Progenitor cell of endocrine pancreas (in vitro differentiated cells): ENCODE results near the gene C19orf33. TPM values are rescaled to one million over a fixed set of nuclear protein-coding genes. Genes with fewer than 3 reads are reported as not detected.
A peak's percentile ranks its signal among the peaks of the same experiment; 100 is the strongest.
"Not testable (repeated sequence)": the region's sequence is repeated elsewhere in the genome, so short reads cannot be mapped to it uniquely, and the experiment has no call there.

ENCODE experiments used
- DNase-seq: peaks from one replicate; pipeline ENCODE4 v3.0.0; 2021; ENCODE audit warnings: low spot score; ENCODE audit not compliant: unreplicated experiment
- H3K27ac Mint-ChIP-seq: 2 replicates; pipeline ENCODE4 v1.8.0; 2021; ENCODE audit warnings: mild to moderate bottlenecking, moderate library complexity, mixed read lengths
- H3K27me3 Mint-ChIP-seq: 2 replicates; pipeline ENCODE4 v1.8.0; 2021; ENCODE audit warnings: mixed read lengths
- H3K36me3 Mint-ChIP-seq: 2 replicates; pipeline ENCODE4 v1.8.0; 2022; ENCODE audit warnings: mixed read lengths; ENCODE audit not compliant: insufficient read depth
- H3K4me1 Mint-ChIP-seq: 2 replicates; pipeline ENCODE4 v1.8.0; 2021; ENCODE audit warnings: low read depth, mixed read lengths
- H3K4me3 Mint-ChIP-seq: 2 replicates; pipeline ENCODE4 v1.8.0; 2021; ENCODE audit warnings: low read depth, mild to moderate bottlenecking, moderate library complexity, mixed read lengths
- H3K9me3 Mint-ChIP-seq: 2 replicates; pipeline ENCODE4 v1.8.0; 2021; ENCODE audit warnings: low read depth, mixed read lengths
- long read RNA-seq: library from polyadenylated mRNA; unstranded; transcript quantifications from one replicate; pipeline ENCODE4 v2.0.0, GENCODE V29; 2020
- total RNA-seq: library from RNA; stranded (reverse); gene quantifications from 2 replicates; pipeline ENCODE4 v1.2.1, GENCODE V29; 2021
- TF ChIP-seq, protein P1 (sequence below): fragments of 200-600 bp; sonication (generic); IDR thresholded peaks from one replicate; pipeline ENCODE4 v1.5.0; 2021; ENCODE audit warnings: antibody characterized with exemption, mild to moderate bottlenecking; ENCODE audit not compliant: unreplicated experiment

C19orf33 gene
- total RNA-seq, result 3.0 and 3.5 TPM in 2 replicates
- long read RNA-seq, partial matches to known transcripts, result 0 of 1 reads
- long read RNA-seq, other reads (novel, unspliced or antisense), result 0 of 1 reads

DNA sequence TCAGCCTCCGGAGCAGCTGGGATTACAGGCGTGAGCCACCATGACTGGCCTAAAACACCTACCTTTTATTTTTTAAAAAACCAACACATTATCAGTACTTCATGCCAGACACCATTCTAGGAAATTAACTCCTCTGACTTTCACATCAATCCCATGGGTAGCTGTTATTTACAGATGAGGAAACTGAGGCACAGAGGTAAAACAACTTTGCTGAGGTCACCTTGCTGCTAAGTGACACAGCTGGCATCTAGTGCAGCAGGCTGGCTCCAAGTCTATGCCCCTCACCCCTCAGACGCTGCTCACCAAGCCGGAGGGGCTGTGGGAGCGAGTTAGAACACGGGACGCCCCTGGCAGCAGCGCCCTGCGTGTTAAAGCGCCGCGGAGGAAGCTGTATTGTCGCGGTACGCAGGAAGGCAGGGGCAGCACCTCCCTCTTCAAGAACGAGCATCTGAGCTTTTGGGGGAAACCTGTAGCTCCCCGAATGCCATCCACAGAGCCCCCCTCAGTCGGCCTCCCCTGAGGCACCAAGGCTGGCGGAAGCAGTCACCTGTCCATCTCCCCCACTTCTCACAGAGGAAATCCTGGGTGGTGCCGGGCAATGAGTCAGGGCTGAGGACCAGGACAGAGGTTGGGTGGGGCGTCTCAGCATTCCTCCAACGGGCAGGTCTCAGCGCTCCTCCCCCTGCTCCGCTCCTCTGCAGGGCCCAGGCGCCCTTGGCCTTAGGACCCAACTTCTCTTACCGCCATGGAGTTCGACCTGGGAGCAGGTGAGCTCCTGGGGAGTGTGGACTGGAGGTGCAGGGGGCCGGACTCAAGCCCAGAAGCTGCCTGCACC lies at the start of gene C19orf33:
C19orf33 (plus strand) TSS at position 735 of the 835 bp plus-strand sequence; CDS start at position 746, 11 bp downstream.
- Mint-ChIP-seq H3K27me3 (no peaks in the 10 kb centered on the region), H3K27ac (peak within 1 kb of the TSS; percentile 85), H3K4me3 (peak within 1 kb of the TSS; percentile 38), H3K4me1 (peaks cover 12% of the 10 kb centered on the region), H3K9me3 (no peaks in the 10 kb centered on the region), H3K36me3 (no peaks in the 10 kb centered on the region)
- TF ChIP-seq, protein P1, sequence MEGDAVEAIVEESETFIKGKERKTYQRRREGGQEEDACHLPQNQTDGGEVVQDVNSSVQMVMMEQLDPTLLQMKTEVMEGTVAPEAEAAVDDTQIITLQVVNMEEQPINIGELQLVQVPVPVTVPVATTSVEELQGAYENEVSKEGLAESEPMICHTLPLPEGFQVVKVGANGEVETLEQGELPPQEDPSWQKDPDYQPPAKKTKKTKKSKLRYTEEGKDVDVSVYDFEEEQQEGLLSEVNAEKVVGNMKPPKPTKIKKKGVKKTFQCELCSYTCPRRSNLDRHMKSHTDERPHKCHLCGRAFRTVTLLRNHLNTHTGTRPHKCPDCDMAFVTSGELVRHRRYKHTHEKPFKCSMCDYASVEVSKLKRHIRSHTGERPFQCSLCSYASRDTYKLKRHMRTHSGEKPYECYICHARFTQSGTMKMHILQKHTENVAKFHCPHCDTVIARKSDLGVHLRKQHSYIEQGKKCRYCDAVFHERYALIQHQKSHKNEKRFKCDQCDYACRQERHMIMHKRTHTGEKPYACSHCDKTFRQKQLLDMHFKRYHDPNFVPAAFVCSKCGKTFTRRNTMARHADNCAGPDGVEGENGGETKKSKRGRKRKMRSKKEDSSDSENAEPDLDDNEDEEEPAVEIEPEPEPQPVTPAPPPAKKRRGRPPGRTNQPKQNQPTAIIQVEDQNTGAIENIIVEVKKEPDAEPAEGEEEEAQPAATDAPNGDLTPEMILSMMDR, result no peak
- DNase-seq, result no peak

DNA sequence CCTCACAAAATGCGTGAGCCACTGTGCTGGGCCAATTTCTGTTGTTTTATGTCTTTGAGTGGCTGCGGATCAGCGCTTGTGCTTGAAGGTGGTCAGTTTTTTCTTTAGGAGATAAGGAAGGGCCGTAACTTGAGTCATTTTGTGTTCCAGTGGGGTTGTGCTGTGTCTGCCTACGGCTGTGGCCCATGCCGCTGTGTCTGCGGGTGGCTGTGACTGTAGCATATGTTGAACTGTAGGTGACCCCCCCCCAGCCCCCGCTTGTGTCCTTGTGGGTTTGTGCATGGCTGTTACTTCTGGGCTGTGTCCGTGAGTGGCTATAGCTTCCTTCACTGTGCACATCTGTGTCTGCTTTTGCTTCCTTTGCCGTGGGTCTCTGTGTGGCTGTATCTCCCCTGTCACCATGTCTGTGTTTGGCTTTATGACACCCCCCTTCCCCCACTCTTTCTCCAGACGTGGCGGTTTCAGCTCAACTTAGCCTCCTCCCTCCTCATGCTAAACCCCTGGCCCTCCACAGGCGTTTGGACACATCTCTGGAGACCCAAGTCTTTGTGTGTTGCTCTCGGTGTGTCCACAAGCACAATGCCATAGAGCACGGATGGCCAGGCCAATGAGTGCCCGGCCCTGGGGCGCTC lies 48.6 kb upstream of the C19orf33 start:
- no peak for DNase-seq
- TF ChIP-seq, protein P1, result no peak
- peak overlapping the region; percentile 66 for H3K4me3 Mint-ChIP-seq
- H3K4me1 Mint-ChIP-seq, result peaks cover 37% of the 10 kb centered on the region
- H3K27me3 Mint-ChIP-seq, result peaks cover 3% of the 10 kb centered on the region
- H3K27ac Mint-ChIP-seq, result peak overlapping the region; percentile 83
- peaks cover 2% of the 10 kb centered on the region for H3K36me3 Mint-ChIP-seq
- H3K9me3 Mint-ChIP-seq, result no peaks in the 10 kb centered on the region

DNA sequence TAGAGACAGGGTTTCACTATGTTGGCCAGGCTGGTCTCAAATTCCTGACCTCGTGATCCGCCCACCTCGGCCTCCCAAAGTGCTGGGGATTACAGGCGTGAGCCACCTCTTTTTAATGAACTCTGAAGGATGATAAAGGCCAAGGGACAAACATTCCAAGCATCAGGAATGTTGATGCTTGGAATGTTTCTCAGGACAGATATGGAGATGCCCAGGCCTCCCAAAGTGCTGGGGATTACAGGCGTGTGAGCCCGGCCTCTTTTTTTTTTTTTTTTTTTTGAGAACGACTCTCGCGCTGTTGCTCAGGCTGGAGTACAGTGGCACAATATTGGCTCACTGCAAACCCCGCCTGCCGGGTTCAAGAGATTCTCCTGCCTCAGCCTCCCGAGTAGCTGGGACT lies 42.1 kb upstream of the C19orf33 start:
- H3K27me3 Mint-ChIP-seq, H3K9me3 Mint-ChIP-seq, H3K36me3 Mint-ChIP-seq, H3K27ac Mint-ChIP-seq, H3K4me3 Mint-ChIP-seq, DNase-seq: not testable (repeated sequence)
- peaks cover 31% of the 10 kb centered on the region for H3K4me1 Mint-ChIP-seq

DNA sequence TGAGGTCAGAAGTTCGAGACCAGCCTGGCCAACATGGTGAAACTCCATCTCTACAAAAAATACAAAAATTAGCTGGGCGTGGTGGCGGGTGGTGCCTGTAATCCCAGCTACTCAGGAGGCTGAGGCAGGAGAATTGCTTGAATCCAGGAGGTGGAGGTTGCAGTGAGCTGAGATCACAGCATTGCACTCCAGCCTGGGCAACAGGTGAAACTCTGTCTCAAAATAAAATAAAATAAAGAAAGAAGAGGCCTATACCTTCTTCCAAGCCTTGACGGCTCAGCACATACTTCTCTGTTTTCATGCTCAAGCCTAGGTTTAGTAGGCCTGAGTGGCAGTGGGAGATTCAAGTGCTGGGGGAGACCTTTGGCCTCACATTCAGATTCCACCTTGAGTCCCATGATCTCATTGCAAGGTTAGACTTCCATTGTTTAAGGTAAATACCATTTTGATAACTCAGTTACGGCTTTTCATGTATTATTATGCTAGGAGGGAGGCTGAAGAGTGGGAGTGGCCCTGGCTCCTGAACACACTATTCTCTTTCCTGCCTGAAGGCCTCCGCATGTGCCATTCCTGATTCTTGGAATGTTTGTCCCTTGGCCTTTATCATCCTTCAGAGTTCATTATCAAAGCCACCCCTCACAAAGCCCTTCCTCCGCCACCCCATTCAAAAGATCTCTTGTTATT lies 41.3 kb upstream of the C19orf33 start:
- Mint-ChIP-seq H3K27ac (peak overlapping the region; percentile 90), H3K36me3 (no peaks in the 10 kb centered on the region), H3K4me1 (peaks cover 39% of the 10 kb centered on the region), H3K27me3 (no peaks in the 10 kb centered on the region), H3K9me3 (no peaks in the 10 kb centered on the region), H3K4me3 (peak overlapping the region; percentile 10)
- TF ChIP-seq, protein P1, result no peak
- no peak for DNase-seq

DNA sequence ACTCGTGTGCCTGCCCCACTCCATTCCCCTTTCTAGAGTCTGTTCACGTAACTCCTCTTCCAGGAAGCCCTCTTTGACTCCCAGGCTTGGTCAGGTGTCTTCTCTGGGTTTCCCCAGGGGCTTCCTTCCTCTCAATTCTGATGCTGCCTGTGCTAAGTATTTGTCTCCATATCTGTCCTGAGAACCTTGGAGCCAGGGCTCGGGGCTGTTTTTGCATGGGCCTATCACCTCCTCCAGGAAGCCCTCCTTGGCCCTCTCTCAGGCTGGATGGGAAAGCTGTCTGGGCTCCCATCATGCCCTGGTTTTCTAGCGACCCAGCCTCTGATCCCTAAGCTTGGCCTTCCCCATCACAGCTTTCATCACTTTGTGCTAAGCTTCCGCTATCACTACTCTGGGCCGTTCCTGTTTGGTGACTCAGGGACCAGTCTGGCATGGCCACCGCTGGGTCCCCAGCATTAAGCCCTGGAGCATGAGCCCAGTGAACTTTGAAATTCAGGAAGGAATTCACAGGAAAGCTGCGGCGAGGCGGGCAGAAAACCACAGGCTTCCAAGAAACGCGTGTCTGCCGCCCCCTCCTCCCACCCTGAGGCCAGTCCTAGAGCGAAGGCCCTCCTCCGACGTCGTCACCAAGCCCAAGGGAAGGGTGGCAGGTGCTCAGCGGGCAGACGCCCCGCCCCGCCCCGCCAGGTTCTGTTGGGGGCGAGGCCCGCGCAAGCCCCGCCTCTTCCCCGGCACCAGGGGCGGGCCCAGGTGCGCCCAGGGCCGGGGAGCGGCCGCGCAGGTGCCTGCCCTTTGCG lies 40.2 kb upstream of the C19orf33 start:
- peak; percentile 97 for DNase-seq
- peaks cover 51% of the 10 kb centered on the region for H3K4me1 Mint-ChIP-seq
- no peaks in the 10 kb centered on the region for H3K27me3 Mint-ChIP-seq
- peak overlapping the region; percentile 97 for H3K27ac Mint-ChIP-seq
- TF ChIP-seq, protein P1, result no peak
- H3K9me3 Mint-ChIP-seq, result no peaks in the 10 kb centered on the region
- H3K36me3 Mint-ChIP-seq, result no peaks in the 10 kb centered on the region
- peak overlapping the region; percentile 99 for H3K4me3 Mint-ChIP-seq
